Islet precursor cell (in vitro differentiated cells): ENCODE results near the gene TRABD2B.

ENCODE experiments used
- DNase-seq: peaks from one replicate; pipeline ENCODE4 v3.0.0-alpha.2; 2018

TRABD2B gene

DNA sequence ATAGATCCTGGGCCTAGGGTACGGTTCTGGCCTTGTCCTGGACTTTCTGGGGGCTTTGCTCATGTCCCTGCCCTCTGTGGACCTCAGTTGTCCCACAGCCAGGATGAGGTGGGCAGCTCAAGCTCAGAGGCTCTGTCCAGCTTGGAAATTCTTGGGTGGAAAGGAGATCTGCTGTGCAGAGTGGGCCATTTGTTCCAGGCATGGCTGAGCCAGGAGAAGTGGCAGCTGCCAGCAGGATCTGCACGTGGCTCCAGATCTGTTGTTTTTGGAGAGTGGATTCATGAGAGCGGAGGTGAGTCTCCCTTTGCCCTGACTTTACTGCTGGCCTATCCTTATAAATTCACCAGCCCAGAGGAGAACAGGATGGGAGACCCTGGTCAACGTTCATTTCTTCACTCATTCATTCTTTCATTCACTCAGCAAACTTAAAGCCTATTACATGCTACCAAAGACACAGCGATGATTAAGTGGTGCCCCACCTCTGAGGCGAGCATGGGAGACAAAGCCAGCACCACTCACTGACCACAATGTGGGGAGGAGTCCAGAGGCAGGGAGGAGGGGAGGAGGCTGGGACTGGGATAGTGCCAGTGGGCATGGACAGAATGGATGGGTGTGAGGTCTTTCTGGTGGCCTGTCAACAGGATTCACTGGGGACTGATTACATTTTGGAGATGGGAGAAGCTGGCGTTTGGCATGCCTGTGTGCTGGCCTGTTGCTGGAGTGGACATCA lies 205.1 kb downstream of the TRABD2B start:
- no peak for DNase-seq

- DNase-seq = no peak
Observed at GRCh38 chr1:47788761-47789160, 208.4 kb downstream of the TRABD2B start.

DNA sequence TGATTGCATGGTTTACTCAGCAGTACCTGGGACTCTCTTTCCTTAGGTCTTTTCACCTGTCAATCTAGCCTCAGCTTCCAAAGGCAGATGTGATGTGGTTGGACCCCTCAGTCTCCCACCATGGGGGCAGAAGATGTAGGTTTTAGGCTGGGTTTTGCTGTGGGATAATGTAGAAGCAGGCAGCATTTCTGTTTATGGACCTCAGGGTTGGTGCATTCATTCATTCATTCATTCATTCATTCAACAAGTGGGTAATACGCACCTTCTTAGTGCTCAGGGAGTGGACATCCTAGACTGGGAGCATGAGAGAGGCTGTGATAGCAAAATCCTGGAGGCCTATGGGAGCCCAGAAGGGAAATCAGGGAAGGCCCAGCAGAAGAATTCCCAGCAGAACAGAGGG lies 209.6 kb downstream of the TRABD2B start:
- no peak for DNase-seq

DNA sequence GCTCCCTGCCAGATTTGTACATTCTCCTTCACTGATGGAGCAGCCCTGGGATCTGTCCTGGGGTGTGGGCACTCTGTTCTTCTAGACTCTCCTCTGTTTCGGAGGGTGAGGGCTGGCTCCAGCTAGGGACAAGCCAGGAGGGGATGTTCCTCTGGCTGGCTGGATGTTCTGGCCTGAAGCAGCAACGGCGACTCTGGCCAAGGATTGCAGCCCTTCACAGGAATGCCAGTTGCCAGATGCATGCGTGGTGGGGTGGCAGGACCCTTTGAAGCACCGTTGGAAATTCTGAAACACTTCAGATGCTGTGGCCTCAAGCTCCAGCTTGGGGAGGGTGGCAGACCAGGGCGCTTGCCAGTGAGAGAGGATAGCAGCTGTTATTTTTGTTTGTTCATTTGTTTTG lies 210.9 kb downstream of the TRABD2B start:
- no peak for DNase-seq

GRCh38 chr1:47785561-47786271 lies 211.5 kb downstream of the TRABD2B start:
- DNase-seq = peak; percentile 64

DNA sequence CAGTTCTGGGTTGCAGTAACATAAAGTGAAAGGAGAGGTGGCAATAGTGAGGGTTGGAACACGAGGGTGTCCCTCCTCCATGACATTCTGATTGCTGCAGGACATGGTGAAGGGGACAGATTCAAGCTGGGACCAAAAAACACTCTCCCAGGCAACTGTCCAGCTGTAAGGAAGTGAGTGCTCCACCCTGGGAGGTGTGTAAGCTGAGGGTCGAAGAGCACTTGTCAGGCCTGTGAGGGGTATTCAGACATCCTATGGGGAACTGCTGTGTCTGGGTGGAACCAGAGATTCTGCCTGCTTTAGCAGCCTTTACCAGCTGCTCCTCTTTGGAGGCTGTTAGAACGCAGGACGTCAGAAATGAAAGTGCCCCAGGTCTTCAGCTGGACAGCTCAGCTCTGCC lies 212.1 kb downstream of the TRABD2B start:
- no peak for DNase-seq

GRCh38 chr1:47784497-47784822 lies 212.7 kb downstream of the TRABD2B start:
- DNase-seq = no peak

GRCh38 chr1:47783638-47784496 lies 213.3 kb downstream of the TRABD2B start:
- DNase-seq = no peak

- no peak for DNase-seq
Observed at GRCh38 chr1:47782414-47783166, 214.6 kb downstream of the TRABD2B start.

GRCh38 chr1:47781171-47781959 lies 215.8 kb downstream of the TRABD2B start:
- DNase-seq = no peak

DNA sequence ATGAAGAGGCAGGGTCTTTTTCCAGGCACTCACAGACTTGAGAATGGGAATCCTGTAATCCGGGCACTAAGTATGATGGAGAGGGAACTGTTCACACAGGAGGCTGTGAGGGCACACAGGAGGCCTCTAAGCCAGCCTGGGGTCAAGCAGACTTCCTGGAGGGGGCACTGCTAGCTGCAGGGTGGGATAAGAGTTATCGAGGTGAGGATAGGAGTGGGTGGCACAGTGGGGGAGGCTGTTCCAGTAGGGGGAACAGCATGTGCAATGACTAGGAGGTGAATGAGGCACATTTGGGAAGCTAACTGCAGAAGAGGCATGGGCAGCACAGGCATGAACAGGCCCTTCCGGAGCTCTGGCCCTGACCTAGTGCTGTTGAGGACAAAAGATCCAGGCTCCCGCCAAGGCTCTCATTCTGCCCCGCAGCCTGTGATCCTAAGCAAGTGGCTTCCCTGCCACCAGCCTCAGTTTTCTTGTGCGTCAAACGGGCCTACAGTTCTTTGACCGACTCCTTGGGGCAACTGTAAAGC lies 216.7 kb downstream of the TRABD2B start:
- no peak for DNase-seq

DNA sequence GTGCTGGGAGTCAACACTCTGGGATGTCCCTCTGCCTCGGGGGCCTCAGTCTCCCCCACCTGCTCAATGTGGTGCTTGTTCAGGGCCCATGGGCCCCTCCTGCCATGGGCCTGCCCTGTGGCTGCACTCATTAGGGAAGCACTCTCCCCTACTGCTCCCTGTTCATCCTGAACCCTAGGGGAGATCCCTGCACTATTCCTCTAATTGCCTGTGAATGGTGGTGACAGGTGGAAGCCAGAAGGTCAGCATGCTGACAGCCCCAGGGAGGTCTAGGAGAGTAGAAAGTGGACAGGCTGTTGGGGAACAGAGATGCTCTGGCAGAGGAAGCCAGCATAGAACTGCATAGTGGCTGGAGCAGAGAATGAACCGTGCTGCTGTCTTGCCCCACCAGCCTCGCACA lies 217.6 kb downstream of the TRABD2B start:
- no peak for DNase-seq

DNA sequence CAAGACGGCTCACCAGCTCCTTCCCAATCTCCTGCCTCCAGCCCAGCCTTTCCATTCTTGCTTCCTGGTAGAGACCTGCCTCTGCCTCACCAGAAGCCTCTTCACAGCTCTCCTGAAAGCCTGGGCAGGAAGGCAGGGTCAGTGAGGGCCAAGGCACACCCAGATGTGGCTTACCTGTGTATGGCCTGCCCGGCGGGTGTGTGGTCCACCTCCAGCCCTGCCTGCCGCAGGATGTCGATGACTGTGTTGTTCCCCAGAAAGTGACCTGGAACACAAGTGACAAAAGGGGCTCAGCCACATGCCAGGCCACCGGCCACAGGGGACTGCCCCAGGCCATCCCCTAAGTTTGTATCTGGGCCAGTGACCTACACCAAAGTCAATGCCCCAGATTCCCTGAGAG lies 218.9 kb downstream of the TRABD2B start:
- DNase-seq = no peak

- DNase-seq = no peak
Observed at GRCh38 chr1:47777322-47777721, 219.9 kb downstream of the TRABD2B start.

- no peak for DNase-seq
Observed at GRCh38 chr1:47776667-47777131, 220.5 kb downstream of the TRABD2B start.

DNA sequence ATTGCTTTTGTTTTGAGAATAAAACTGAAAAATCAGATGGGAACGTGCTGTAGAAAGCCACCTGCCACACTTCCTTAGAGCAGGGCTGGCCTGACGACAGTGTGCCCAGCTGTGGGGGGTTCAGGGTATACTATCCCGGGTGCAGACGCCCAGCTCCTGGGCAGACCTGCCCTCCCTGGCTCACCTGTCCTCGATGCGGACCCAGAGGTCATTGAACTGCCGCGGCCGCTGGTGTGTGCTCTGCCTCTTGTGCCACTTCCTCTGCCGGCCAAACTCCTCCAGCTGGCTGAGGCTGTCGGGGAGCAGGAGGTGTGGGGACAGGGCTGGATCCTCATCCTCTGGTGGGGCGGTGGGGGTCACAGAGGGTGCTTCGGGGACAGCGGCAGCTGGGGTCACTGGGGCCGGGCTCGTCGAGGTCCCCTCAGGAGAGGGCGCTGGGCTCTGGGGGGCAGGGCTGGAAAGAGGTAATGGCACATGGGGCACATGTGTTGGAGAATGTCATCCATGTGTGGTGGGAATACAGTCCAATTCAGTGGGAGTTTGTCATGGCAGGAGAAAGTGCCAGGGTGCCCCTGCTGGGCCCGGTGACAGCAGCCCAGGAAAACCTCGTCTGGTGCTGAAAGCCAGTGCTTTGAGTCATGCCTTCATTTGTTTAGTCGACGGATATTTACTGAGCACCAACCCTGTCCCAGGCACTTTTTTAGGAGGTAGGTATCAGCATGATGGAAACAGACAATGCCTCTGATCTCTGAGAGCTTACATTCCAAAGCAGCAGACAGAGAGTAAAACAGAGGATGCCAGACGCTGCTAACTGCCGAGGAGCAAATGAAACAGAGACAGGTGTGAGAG lies 222.0 kb downstream of the TRABD2B start:
- peak; percentile 66 for DNase-seq

DNA sequence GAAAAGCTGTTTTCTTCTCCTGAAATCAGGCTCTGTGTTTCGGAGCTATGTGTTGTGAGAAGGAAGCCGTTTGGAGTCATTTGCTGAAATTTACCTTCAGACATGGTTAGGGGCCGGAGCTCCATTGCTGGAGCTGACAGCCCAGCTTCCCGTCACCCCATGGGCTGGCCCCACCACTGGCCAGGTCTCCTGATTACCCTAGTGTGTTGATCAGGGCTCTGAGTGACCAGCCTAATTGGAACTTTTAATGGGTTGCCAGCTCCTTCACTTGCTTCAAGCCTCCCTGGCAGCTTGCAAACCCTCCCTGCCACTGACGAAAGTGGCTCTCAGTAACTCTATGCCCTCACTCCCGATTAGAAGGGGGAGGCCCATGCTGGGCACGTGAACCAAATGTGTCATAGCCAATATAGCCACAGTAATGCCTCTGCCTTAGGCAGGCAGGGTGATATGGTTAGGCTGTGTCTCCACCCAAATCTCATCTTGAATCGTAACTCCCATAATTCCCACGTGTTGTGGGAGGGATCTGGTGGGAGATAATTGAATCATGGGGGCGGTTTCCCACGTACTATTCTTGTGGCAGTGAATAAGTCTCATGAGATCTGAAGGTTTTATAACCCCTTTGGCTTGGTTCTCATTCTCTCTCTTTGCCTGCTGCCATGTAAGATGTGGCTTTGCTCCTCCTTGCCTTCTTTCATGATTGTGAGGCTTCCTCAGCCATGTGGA lies 224.1 kb downstream of the TRABD2B start:
- no peak for DNase-seq

- DNase-seq = no peak
Observed at GRCh38 chr1:47772281-47772680, 224.9 kb downstream of the TRABD2B start.

DNA sequence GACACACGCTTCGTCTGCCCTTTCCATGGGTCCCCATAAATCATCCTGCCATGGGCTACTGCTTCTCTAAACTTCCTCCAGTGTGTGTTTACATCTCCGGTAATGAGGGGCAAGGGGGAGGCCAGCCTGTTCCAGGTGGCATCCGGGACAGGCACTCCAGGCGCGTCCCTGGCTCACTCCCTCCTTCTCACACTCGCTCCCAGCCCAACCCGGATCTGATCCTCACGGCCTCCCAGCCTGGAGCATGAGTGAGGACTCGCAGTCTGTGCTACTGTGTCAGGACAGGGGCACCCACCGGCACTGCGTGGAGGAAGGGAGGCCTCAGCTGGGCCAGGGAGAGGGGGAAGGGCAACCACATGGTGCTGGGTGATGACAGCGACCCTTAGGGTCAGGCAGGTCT lies 225.4 kb downstream of the TRABD2B start:
- DNase-seq = peak; percentile 67

- DNase-seq = no peak
Observed at GRCh38 chr1:47769983-47770382, 227.2 kb downstream of the TRABD2B start.
